RPMI7951 (cell line): ENCODE measurements around the gene MYCT1. TPM values are rescaled to one million over a fixed set of nuclear protein-coding genes. Genes with fewer than 3 reads are reported as not detected.
A peak's percentile ranks its signal among the peaks of the same experiment; 100 is the strongest.
"Not testable (repeated sequence)": the region's sequence is repeated elsewhere in the genome, so short reads cannot be mapped to it uniquely, and the experiment has no call there.

ENCODE experiments used
- DNase-seq: peaks from one replicate; pipeline ENCODE4 v3.0.0-alpha.2; 2012; ENCODE audit warnings: low read depth
- total RNA-seq: library from RNA; depleted of rRNA; stranded (reverse); fragments of >200 nt; shearing (Covaris generic); gene quantifications from 2 replicates; pipeline ENCODE4 v1.2.3, GENCODE V29; 2014; rRNA removed

Gene MYCT1, protein sequence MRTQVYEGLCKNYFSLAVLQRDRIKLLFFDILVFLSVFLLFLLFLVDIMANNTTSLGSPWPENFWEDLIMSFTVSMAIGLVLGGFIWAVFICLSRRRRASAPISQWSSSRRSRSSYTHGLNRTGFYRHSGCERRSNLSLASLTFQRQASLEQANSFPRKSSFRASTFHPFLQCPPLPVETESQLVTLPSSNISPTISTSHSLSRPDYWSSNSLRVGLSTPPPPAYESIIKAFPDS
- 0.10 and 0.48 TPM in 2 replicates for total RNA-seq

DNA sequence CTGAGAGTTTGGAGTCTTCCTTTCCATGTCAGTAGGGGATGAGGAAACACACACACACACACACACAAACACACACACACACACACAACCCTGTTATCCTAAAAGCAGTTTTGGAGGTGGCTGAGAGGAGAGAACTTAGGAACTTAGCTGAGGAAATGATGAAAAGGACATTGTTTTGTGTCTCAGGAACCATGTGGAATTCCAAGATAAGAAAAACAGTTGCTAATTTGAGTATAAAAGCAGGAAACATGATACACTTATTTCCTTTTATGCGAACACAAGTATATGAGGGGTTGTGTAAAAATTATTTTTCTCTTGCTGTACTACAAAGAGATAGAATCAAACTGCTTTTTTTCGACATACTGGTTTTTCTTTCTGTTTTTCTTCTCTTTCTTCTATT lies at the start of gene MYCT1:
Gene MYCT1 (plus strand): TSS at position 264 of the 400 bp plus-strand sequence. CDS start 6 bp downstream, at position 270.
- DNase-seq = no peak

DNA sequence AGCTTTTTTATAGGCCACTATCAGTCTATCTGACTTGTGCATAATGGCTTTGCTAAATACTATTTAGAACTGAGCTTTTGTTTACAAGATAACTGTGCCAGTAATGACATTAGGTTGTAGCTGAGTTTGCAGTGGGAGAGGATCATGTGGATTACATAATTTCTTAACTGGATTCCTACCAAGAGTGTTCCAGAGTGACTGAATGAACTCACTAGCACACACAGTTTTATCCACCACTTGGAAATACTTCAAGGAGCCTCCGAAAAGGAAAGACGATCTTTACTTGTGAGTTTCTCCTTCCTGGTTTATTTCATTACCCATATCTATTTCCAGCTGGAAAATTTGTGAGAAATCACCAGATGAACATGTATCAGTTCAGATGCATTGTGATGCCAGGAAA lies 49.6 kb upstream of the MYCT1 start:
- no peak for DNase-seq

DNA sequence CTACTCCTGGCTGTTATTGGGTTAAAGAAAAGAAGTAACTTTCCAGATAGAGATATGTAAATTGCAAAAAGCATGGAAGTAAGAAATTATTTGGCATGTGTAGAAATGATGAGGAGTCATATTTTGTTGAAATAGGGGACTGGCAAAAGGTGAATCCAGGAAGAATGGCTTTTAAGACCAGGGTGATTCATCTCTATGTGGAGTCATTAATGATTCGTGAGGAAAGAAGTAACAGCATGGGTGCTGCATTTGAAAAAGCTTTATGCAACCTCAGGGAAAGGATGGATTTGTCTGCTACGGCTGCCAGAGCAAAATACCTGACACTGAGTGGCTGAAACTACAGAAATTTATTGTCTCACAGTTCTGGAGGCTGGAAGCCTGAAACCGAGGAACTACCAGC lies 45.7 kb upstream of the MYCT1 start:
- DNase-seq = no peak

DNA sequence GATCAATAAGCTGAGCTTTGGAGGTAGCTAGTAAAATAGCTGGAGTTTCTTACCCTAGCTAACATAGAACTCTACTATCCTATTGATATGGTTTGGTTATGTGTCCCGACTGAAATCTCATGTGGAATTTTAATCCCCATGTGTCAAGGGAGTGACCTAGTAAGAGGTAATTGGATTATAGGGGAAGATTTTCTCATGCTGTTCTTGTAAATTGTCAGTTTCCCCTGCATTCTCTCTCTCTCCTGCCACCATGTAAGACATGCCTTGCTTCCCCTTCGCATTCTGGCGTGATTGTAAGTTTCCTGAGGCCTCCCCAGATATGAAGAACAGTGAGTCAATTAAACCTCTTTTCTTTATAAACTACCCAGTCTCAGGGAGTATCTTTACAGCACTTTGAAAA lies 35.9 kb upstream of the MYCT1 start:
- no peak for DNase-seq

DNA sequence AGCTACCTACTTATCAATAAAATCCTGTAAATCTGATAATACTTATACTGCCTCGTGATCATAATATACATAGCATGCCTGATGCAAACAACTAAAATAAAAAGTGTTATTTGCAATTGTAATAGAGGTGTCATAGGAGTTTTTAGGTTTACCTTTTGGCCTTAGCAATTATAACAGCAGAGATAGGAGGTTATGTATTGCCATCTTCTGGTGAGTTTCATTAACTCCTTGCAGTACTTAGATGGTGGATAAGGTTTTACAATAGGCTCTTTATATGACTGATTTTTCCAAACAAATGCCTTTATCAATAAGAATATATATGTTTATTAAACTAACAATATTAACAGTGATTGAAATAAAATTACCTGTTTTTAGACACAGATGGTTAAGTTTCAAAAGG lies 27.8 kb upstream of the MYCT1 start:
- DNase-seq = peak; percentile 38

DNA sequence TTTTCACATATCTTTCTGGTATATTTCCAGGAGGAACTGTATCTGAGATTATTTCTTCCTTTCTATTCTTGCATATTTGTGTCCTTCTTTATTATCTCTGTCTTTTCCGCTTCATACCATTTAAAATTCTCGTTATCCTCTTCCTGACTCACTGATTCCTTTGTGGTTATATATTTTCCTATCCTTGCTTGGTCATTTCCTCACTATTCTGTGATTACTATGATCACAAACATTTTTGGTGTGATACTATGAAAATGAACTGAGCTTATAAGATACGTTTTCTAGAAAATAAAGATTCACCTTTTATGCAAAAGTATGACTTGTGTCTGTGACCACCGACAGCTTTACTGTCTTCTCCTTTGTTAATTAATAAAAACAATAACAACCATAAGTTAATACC lies 26.5 kb upstream of the MYCT1 start:
- no peak for DNase-seq

DNA sequence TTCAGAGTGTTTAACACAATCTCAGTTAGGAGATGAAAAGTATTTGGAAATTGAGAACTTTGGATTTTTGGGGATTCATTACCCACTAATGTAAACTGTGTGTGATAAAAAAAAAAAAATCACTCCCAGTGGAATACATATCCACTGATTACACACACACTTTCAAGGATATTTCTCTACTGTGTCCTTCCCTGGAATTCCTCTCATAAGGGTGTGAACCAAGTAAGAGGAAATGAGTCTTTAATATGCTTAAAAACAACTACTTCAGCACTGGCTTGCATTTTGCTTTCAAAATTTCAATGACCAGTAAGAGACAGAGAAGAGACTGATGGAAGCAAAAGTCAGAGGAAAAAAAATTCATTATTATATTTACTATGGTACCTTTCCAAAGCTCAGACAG lies 24.5 kb upstream of the MYCT1 start:
- DNase-seq = no peak

DNA sequence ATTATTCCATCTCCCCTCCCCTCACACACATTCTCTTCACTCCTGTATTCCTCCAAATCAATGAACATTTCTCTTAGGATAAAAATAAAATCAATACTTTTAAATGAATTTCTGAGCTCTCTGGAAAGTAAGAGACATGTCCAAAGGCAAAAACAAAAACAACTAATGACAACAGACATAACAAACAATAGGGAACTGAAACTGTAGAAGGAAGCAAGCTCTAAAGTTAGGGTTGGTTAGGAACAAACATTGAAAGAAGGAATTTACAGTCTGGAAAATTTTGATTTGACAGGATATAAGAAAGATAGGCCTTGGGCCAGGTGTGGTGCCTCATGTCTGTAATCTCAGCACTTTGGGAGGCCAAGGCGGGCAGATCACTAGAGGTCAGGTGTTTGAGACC lies 17.5 kb upstream of the MYCT1 start:
- DNase-seq = no peak

DNA sequence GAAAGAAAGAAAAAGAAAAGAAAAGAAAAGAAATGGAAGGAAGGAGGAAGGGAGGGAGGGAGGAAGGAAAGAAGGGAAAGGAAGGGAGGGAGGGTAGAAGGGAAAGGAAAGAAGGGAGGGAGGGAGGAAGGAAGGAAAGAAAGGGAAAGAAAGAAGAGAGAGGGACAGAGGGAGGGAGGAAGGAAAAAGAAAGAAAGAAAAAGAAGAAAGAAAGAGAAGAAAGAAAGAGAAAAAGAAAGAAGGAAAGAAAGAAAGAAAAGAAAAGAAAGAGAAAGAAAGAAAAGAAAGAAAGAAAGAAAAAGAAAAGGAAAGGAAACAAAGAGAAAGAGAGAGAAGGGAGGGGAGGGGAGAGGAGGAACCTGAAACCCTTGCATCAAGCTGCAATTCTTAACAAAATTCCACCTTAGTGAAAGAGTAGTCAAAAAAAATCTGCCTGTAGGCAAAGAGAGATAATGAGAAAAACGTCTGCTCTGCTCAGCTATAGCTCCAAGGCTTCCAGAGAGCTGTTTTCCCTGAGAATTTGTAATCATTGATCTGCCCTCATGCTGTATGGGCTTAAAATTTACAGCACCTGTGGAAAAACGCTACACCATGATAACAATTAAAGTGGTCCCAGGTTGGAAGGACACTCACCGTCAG lies 16.7 kb upstream of the MYCT1 start:
- no peak for DNase-seq

DNA sequence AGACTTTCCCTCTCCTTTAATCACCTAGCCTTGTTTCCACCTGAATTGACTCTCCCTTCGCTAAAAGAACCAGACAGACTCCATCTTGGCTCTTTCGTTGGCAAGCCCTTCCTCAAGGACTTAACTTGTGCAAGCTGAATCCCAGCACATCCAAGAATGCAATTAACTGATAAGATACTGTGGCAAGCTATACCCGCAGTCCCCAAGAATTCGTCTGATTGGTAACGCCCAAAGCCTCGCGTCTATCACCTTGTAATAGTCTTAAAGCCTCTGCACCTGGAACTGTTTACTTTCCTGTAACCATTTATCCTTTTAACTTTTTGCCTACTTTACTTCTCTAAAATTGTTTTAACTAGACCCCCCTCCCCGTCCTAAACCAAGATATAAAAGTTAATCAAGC lies 15.6 kb upstream of the MYCT1 start:
- no peak for DNase-seq

DNA sequence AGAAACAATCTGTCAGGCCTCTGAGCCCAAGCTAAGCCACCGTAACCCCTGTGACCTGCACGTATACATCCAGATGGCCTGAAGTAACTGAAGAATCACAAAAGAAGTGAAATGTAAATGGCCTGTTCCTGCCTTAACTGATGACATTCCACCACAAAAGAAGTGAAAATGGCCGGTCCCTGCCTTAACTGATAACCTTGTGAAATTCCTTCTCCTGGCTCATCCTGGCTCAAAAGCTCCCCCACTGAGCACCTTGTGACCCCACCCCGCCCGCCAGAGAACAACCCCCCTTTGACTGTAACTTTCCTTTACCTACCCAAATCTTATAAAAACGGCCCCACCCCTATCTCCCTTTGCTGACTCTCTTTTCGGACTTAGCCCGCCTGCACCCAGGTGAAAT lies 14.8 kb upstream of the MYCT1 start:
- not testable (repeated sequence) for DNase-seq

DNA sequence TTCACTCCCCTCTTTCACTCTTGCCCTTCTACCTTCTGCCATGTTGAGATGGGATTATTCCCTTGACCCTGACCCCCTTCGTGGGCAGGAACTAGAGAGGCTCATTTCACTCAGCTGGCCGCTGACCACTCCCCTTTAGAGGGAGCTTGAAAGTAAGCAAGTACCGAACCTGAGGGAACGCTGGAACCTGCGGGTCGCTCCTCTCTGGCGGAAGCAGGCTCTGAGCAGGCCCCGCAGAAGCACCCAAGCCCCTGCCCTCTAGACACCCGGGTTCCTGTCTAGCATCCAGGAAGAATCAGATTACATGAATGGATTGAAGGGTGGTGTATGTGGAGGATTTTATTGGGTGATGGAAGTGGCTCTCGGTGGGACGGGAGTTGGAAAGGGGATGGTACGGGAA lies 11.9 kb upstream of the MYCT1 start:
- no peak for DNase-seq

DNA sequence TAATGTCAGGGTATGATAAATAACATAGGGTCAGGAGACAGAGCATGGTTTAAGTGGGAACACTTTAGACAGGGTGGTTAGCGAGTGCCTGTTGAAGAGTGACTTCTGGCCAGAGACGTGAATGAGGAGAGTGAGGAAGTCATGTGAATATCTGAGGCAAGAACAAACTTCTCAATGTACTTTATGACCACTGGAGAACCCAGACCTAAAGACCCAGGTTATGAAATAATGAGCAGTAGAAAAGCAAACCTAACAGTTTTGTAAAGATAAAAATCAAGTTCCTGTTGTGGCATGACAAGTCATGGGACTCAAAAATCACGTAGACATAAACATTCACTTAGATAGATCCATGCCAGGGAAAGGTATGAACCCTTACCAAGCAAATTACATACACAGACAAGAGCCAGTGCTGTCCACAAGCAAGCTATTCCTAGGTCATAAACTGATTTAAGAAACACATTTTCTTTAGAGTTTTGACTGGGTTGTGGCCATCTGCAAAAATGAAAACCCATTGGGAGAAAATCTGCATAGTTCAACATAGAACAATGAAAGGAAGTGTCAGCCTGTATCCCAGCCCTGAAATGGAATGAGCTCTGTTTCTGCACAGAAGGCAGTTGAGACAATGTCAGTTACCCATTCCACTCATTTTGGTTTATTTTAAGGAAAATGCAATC lies 2.2 kb upstream of the MYCT1 start:
- no peak for DNase-seq

DNA sequence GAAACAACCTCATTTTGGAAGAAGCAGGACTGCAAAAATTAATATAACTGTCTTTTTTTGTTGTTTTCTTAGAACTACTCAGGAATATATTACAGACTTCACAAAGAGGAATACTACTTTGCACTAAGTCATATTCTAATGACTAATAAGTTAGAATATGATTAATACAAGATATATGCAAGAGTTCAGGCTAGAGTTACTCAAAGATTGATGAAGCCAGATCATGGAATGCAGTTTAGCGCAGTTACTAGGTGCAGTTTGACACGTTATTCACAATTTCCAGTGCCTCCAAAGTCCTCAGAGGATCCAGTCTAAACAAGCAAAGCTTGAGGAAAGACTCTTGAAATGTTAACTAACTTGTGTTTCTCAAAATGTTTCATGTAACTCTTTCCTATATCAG lies 1.2 kb upstream of the MYCT1 start:
- DNase-seq = peak; percentile 16

DNA sequence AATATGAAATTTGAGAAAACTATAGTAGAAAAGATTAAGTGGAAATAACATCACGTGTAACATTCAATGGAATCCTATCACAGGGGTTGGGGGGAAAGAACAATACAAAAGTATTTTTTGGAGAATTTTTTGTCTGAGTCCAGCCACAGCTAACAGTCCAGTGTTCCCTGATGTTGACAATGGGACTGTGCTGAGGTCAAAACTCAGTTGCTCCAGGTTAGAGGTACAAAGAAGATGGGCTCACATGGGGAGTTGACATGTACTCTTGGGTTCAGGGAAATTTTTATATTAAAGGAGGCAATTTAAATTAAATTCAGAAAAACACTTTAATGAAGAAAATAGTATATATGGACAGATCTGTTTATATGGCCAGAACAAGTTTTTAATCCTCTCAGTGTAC lies 995 bp downstream of the MYCT1 start:
- DNase-seq = no peak

DNA sequence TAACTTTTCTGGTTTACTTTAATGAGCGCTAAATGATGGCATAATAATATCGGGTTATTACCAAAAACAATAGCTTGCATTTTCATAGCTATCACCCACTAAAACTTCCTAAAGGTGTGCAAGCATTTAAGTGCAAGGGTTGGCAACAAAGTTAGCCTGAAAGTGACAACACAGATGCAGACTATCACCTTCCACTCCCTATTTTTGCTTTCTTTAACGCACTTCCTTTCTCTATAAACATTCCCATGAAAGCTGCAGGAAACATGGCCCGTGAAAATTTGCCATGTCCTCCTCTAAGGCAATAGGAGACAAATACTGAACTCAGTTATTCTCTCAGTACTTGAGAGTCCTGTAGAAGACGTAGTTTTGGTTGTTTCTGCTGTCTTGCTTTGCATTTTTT lies 2.7 kb downstream of the MYCT1 start:
- no peak for DNase-seq

DNA sequence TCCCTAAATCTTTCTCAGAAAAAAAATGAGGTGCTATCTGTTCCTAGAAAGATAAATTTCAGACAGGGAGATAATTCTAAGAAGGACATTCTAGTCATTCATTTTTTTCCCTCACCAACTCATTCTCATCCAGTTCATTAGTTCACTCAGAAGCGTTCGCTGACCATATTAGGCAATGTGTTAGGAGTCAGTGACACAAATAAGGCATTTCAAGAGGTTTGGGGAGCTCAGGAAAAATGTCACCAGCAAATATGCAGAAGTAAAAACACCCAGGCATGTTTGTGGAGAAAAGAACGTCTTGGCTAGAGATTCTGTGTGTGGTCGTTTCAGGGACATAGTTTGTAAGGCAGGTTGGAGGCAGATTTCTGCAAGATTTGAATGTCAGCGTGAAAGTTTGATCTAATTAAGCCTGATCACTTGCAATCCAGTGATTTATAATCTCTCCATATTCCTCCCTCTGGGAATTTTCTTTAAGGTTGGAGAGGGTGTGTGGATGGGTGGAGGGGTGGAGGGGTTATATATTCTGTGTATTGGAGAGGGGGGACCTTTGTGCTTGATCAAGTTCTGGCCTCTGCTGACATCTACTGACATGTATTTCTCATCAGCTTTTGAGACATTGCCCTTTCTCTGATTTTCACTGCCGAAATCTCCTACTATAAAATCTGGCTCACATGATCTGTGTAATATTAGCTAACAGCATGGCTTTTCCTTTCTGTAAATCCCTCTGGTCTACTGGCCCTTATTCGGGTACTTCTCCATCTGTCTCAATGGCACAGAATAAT lies 3.6 kb downstream of the MYCT1 start:
- DNase-seq = peak; percentile 38

DNA sequence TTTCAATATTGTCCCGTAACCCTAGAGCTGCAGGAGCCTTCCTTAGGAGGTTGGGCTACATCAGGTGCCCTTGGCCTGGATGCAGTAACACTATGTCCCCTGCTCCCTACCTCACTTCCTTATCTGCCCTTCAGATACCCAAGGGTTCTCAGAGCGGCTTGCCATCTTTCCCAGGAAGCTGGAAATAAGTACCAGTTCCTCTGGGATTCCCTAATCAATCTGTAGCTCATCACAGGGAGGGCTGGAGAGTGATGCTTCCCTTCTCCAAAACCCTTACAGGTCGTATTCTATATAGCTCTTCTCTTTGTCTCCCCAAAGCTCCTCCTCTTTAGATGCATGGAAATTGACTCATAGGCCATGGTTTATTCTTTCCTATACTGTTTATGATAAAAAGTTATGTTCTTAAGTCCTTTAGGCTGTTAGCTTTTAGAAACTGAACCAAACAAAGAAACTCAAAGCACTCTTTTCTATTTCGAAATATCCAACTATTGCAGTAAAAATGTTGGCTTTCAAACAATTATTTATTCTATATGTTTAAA lies 4.2 kb downstream of the MYCT1 start:
- DNase-seq = no peak

DNA sequence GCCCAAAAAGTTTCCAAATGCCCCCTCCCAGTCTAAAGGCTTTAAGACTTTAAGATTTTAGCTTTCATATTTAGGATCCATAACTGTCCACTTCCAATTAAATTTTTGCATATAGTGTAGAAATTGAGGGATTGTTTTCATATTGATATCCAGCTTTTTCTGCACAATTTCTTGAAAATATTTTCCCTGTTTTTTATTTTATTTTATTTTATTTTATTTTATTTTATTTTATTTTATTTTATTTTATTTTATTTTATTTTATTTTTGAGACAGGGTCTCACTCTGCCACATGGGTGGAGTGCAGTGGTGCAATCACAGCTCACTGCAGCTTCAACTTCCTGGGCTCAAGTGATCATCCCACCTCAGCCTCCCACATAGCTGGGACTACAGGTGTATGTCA lies 6.1 kb downstream of the MYCT1 start:
- DNase-seq = not testable (repeated sequence)

DNA sequence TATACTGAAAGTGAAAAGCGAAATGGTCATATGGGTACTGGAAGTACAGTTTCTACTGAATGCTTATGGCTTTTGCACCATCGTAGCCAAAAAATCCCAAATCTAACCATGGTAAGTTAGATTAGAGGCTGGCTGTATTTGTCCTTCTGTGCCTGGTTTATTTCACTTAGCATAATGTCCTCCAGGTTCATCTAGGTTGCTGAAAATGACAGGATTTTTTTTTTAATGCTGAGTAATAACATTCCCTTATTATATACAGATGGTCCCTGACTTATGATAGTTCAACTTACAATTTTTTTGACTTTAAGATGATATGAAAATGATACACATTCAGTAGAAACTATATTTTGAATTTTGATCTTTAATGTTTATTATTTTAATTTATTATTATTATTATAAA lies 7.6 kb downstream of the MYCT1 start:
- DNase-seq = no peak

DNA sequence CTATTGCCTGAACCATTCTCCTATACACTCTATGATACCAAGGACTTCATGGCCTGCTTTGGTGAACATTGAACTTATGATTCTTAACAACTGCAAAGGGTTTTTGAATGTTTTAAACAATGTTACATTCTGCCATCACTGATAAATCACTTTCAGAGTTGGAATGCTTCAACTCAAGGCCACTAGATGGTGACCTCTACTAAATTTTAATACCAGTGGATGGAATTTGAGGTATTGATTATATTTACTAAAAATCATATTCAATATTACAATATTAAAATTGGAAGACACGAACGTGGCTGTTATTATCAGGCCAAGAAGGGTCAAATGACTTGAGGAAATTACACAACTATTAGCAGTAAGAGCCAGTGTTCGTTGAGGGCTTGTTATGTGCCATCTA lies 18.6 kb downstream of the MYCT1 start:
- no peak for DNase-seq

DNA sequence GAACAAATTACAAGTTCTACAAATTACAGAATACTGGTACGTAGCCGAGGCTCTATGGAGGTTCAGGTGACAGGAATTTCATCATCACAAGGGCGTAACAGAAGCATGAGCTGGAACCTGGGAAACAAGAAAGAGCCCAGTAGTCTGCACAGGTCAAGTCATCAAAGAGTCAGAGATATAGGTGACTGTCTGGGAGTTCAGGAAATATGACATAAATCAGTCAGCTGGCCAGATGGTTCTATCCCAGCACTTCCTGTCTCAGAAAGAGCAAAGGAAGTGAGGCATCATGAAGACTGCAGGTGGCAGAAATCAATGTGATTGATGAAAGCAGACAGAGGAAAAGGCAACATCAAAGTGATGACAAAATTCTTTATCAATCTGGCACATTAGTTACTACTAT lies 23.3 kb downstream of the MYCT1 start:
- DNase-seq = peak; percentile 20
